Naive thymus-derived CD8-positive, alpha-beta T cell (primary cell): ENCODE measurements around the gene CCDC38. TPM values are rescaled to one million over a fixed set of nuclear protein-coding genes. Genes with fewer than 3 reads are reported as not detected.
"Not testable (repeated sequence)": the region's sequence is repeated elsewhere in the genome, so short reads cannot be mapped to it uniquely, and the experiment has no call there.

Experiments used
- ATAC-seq, 2 donors: fragments of 150-1000 bp; cut with Tn5 transposase in 1 of 2; sonication (Bioruptor Pico), chemical (Tn5 transposase) in 1 of 2; 1 replicate in 1 of 2; 2 replicates in 1 of 2; pipeline ENCODE4 v1.10.0; 2021; ENCODE audit warnings: mild to moderate bottlenecking in 2 of 2, moderate library complexity in 2 of 2
- POLR2A ChIA-PET: fragments of 350-600 bp; sonication (Branson Sonifier 250); formaldehyde crosslinking; loops from one replicate; lab custom pipeline; 2021; ENCODE audit warnings: antibody characterized with exemption; lab: Charles Lee
- DNase-seq, 10 donors: peaks; one replicate each; pipeline versions ENCODE4 v3.0.0 to v3.0.0-alpha.2; 2020 to 2022
- H3K27ac Mint-ChIP-seq, 10 donors: one replicate each; pipeline ENCODE4 v1.8.0; 2020 to 2022; ENCODE audit warnings: mild to moderate bottlenecking in 10 of 10, mixed read lengths in 10 of 10, moderate library complexity in 4 of 10, inconsistent platforms in 1 of 10
- H3K27me3 Mint-ChIP-seq, 5 donors: one replicate each; pipeline ENCODE4 v1.8.0; 2021 to 2022; ENCODE audit warnings: mixed read lengths in 5 of 5
- H3K36me3 Mint-ChIP-seq, 3 donors: one replicate each; pipeline ENCODE4 v1.8.0; 2020 to 2022; ENCODE audit warnings: mixed read lengths in 3 of 3, mild to moderate bottlenecking in 2 of 3, inconsistent platforms in 1 of 3
- H3K4me1 Mint-ChIP-seq, 4 donors: one replicate each; pipeline ENCODE4 v1.8.0; 2021 to 2022; ENCODE audit warnings: mixed read lengths in 4 of 4
- H3K4me3 Mint-ChIP-seq, 10 donors: one replicate each; pipeline ENCODE4 v1.8.0; 2020 to 2022; ENCODE audit warnings: mild to moderate bottlenecking in 10 of 10, mixed read lengths in 10 of 10, moderate library complexity in 6 of 10, inconsistent platforms in 1 of 10
- H3K9me3 Mint-ChIP-seq, 9 donors: one replicate each; pipeline ENCODE4 v1.8.0; 2020 to 2022; ENCODE audit warnings: mixed read lengths in 9 of 9, mild to moderate bottlenecking in 3 of 9, inconsistent platforms in 1 of 9, moderate library complexity in 1 of 9
- polyA plus RNA-seq, 3 donors: library from polyadenylated mRNA; unstranded; fragments of 300-500 nt; fragmentation: Illumina TruSeq; gene quantifications; one replicate each; pipeline ENCODE4 v1.2.3, GENCODE V29; 2021
- total RNA-seq, 8 experiments: library from RNA in 2 of 8; stranded (reverse) in 2 of 8; gene quantifications; one replicate each; pipeline ENCODE4 v1.2.3 and lab custom pipeline; 2021 to 2026

CCDC38 gene
- total and polyA plus RNA-seq, 5 experiments from 2014 or later, result 0.39 to 0.88 TPM; not detected in 3

DNA sequence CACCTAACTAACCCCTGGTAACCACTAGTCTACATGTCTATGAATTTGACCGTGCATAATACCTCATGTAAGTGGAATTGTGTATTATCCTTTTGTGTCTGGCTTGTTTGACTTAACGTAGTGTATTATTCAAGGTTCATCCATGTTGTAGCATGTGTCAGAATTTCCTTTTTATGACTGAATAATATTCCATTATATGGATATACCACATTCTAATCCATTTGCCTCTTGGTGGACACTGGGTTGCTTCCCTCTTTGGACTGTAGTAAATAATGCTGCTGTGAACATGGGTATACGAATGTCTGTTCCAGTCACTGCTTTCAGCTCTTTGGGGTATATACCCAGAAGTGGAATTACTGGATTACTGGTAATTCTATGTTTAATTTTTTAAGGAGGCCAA is 80.4 kb downstream of the CCDC38 start:
- DNase-seq (no peak), ATAC-seq (no peak)
- POLR2A ChIA-PET, result no interaction called here
- Mint-ChIP-seq H3K4me3 (no peak overlapping the region), H3K9me3 (no peaks in the 10 kb centered on the region), H3K27me3 (peaks cover 0 to 5% (median 2%) of the 10 kb centered on the region in 5 donors), H3K36me3 (peaks cover 0 to 51% (median 21%) of the 10 kb centered on the region in 3 donors), H3K4me1 (peaks cover 12 to 28% (median 21%) of the 10 kb centered on the region in 4 donors), H3K27ac (no peak overlapping the region)

DNA sequence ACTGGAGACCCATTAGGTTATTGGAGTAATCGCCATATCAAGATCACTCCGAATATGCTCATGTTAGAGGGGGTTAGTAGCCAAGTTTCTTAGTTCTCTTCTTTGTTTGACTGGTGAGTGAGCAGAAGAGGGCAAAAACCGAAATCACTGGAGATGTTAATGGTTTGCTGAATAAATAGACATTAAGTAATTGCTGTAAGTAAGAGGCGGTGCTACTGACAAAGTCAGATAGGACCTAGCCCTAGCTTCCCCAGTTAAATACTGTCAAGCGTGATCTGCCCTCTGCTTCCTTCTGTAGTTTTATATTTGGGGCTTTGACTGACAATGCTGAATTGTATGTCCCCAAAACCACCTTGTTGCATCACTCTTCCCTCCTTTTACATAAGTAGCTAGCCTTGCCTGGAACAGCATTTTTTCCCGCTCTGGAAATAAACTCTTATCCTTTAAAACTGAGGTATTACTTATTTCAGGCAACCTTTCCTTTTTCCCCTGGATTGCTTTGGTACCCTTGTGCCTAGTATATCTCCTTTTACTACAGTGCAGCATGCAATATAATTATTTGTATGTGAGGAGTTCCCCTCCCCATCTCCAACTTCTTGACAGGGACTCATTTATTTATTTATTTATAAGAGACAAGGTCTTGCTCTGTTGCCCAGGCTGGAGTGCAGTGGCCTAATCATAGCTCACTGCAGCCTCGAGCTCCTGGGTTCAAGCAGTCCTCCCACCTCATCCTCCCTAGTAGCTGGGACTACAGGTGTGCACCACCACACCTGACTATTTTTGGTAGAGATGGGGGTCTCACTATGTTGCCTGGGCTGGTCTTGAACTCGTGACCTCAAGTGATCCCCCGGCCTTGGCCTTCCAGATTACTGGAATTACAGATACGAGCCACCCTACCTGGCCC is 82.2 kb downstream of the CCDC38 start:
- Mint-ChIP-seq H3K27ac (peak overlapping the region in 4 of 10 donors; percentile 24 to 62 (median 58)), H3K4me1 (peaks cover 12 to 28% (median 21%) of the 10 kb centered on the region in 4 donors)

DNA sequence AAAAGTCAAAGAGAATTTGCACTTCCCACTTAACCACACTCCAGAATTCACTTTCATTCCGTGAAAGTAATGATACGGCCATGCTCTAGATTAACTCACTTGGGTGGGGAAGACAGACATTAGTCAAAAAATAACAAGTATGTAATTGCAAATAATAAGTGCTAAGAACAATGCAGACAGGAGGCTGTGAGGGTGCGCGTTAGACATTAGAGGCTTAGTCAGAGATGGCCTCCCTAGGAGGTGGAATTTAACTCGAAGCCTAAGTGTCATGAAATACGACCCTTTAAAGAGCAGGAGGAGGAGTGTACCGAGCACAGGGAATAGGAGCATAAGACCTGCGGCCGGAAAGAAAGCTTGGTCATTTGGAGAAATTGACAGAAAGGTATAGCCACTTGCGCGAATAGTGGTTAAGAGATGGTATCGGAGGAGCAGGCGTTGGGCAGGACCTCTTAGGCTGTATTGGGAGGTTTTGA is 83.0 kb downstream of the CCDC38 start:
- H3K36me3 Mint-ChIP-seq, result peaks cover 0 to 33% (median 21%) of the 10 kb centered on the region in 3 donors
- peaks cover 16 to 31% (median 22%) of the 10 kb centered on the region in 4 donors for H3K4me1 Mint-ChIP-seq
- no peaks in the 10 kb centered on the region for H3K9me3 Mint-ChIP-seq
- ATAC-seq (peak; percentile 3 to 7), DNase-seq (peak in 1 of 10 donors; percentile 4)
- peaks cover 0 to 9% (median 3%) of the 10 kb centered on the region in 5 donors for H3K27me3 Mint-ChIP-seq
- H3K4me3 Mint-ChIP-seq, result no peak overlapping the region
- POLR2A ChIA-PET, result interaction anchor here (0.6 to 2.2 kb wide), 4 partner anchors 84 to 1740 kb away, joined by 3 to 9 read pairs (median 4); partner anchors contain the start of genes AMDHD1, CCDC38 and LTA4H
- H3K27ac Mint-ChIP-seq, result no peak overlapping the region

More for the DNA sequence above, 82.2 kb downstream of the CCDC38 start:
- no peaks in the 10 kb centered on the region for H3K9me3 Mint-ChIP-seq
- H3K27me3 Mint-ChIP-seq, result peaks cover 0 to 5% (median 2%) of the 10 kb centered on the region in 5 donors
- peak overlapping the region in 5 of 10 donors; percentile 30 to 71 (median 45) for H3K4me3 Mint-ChIP-seq
- POLR2A ChIA-PET, result interaction anchor here (2.2 kb wide), 1 partner anchor 83 kb away, joined by 9 read pairs; the partner anchor contains the start of genes AMDHD1 and CCDC38
- no peak for ATAC-seq
- DNase-seq, result no peak
- H3K36me3 Mint-ChIP-seq, result peaks cover 0 to 41% (median 21%) of the 10 kb centered on the region in 3 donors

DNA sequence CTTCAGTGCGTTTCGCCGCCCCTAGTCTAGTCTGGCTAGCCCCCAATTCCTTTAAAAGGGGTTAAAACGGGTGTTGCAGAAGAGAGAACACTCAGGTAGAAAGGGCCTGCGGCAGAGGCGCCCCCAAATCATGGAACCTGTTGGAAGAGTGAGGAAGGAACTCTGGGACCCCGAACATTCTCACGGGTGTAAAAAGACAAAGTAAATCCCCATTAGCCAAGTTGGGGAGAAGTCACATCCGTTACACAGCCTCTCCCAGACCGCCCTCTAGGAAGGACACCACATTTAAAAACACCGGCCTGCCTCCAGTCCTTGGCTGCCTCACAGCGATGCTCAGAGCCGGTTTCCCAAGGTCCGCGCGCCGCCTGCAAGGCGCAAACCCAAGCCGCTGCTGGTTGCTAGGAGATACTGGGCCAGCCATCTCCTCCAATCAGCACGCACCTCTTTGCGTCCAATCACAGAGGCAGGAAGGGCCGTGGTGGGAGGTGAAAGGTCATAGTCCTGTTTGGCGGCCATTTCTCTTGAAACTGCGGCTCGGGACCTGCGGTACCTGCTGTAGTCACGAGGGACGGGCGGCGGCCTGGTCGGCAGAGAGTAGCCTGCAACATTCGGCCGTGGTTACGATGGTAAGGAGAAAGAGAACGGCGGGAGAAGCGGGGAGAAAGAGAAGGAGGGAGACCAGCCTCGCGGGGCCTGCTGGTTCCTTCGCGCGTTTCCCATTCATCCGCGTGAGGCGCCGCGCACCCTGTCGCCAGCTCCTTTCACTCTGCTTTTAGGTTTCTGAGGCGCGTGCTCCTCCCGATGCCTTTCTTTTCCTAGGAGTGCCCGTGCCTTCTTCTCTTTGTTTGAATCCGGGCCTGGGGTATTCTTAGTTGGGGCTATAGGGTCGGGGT is 83.7 kb downstream of the CCDC38 start, which contains the start of gene SNRPF:
TSS of gene SNRPF (plus strand) at position 502 of the 893 bp plus-strand sequence. CDS start at position 624, 122 bp downstream.
- Mint-ChIP-seq H3K27ac (peak within 1 kb of the TSS in 4 of 10 donors; percentile 7 to 48 (median 24)), H3K9me3 (no peaks in the 10 kb centered on the region), H3K27me3 (peaks cover 0 to 11% (median 3%) of the 10 kb centered on the region in 5 donors), H3K36me3 (peaks cover 0 to 27% (median 21%) of the 10 kb centered on the region in 3 donors), H3K4me3 (no peak within 1 kb of the TSS), H3K4me1 (peaks cover 13 to 27% (median 19%) of the 10 kb centered on the region in 4 donors)
- POLR2A ChIA-PET, result interaction anchor here (0.6 to 2.2 kb wide), 4 partner anchors 84 to 1739 kb away, joined by 3 to 9 read pairs (median 4); partner anchors contain the start of genes AMDHD1, CCDC38 and LTA4H
- DNase-seq (peak; percentile 79 to 98 (median 94)), ATAC-seq (peak; percentile 90 to 93)

DNA sequence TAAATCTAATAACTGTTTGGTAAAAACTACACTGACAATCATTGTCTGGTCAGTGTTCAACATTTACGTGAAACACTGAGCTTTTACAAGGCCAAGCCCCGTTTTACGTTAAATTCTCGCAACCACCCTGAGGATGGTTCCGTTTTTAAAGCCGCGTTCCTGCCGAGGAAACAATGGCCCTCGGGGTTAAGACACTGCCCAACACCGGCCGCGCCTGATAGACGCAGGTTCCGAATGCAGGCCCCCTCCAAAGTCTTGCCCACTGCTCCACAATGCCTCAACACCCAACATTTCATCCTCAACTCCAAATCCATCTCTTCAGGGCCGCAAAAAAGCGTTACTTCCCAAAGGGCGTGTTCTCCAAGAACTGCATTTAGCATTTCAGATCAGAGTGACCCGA is 84.6 kb downstream of the CCDC38 start:
- Mint-ChIP-seq H3K4me1 (peaks cover 6 to 21% (median 13%) of the 10 kb centered on the region in 4 donors), H3K27me3 (peaks cover 0 to 14% (median 3%) of the 10 kb centered on the region in 5 donors), H3K4me3 (no peak overlapping the region), H3K36me3 (peaks cover 0 to 19% (median 16%) of the 10 kb centered on the region in 3 donors), H3K9me3 (no peaks in the 10 kb centered on the region), H3K27ac (peak overlapping the region in 4 of 10 donors; percentile 7 to 48 (median 24))
- POLR2A ChIA-PET, result no interaction called here
- no peak for DNase-seq
- no peak for ATAC-seq

DNA sequence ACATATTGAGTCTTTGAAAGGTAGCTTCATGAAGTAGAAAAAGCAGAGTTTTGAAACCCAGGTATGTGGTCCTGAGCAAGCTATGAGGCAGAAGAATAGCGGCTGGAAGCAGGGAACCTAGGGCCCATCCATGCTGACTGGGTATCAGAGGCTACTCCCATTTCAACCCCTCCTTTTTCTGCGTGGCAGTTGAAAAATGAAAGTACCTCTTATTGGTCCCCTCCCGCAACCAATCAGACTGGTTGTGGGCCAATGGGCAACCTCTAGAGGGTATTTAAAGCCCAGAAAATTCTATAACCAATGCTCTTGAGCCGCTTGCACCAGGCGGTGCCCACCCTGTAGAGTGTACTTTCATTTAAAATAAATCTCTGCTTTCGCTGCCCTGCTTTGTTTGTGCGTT is 85.3 kb downstream of the CCDC38 start:
- no peaks in the 10 kb centered on the region for H3K9me3 Mint-ChIP-seq
- DNase-seq (no peak), ATAC-seq (no peak)
- no peak overlapping the region for H3K27ac Mint-ChIP-seq
- H3K27me3 Mint-ChIP-seq, result peaks cover 0 to 14% (median 3%) of the 10 kb centered on the region in 5 donors
- H3K4me1 Mint-ChIP-seq, result peaks cover 7 to 19% (median 15%) of the 10 kb centered on the region in 4 donors
- H3K36me3 Mint-ChIP-seq, result peaks cover 0 to 13% (median 10%) of the 10 kb centered on the region in 3 donors
- H3K4me3 Mint-ChIP-seq, result peak overlapping the region in 2 of 10 donors; percentile 31 to 35
- POLR2A ChIA-PET, result no interaction called here

DNA sequence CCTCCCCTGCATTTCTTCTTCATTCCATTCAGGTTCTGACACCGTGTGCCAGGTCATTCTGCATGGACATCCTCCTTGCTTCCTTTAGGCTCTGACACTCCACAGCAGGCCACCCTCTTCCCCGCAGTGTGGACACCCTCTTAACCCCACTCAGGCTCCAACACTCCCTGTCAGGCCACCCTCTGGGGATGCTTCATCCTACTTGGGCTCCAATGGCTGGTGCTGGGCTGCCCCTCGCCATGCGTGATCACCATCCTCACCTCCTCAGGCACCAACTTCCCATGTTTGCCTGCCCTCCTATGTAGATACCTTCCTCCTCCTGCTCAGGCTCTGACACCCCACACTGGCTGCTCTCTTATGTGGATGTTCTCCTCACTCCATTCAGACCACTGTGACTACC is 90.3 kb downstream of the CCDC38 start:
- Mint-ChIP-seq H3K27ac (no peak overlapping the region), H3K27me3 (peaks cover 5 to 20% (median 8%) of the 10 kb centered on the region in 5 donors), H3K36me3 (no peaks in the 10 kb centered on the region), H3K4me3 (no peak overlapping the region), H3K4me1 (peaks cover 6 to 15% (median 10%) of the 10 kb centered on the region in 4 donors), H3K9me3 (no peaks in the 10 kb centered on the region)
- ATAC-seq (no peak), DNase-seq (no peak)
- POLR2A ChIA-PET, result no interaction called here

DNA sequence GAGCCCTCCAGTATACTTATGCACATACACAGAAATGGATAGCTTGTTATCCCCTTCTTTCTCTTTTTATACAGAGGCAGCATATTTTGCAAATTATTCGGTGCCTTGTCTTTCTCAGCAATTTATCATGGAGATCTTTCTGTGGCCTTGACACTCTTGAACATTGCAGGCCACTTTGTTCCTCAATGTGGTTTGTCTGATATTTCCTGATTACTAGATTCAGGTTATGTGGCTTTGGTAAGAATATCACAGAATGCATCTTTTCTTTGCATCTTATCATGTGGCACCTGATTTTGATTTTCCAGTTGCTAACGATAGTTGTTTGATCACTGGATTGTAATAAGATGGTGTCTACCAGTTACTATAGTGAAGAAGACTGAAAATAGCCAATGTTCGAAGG is 90.8 kb downstream of the CCDC38 start:
- no peak for DNase-seq
- POLR2A ChIA-PET, result no interaction called here
- Mint-ChIP-seq H3K36me3 (no peaks in the 10 kb centered on the region), H3K27ac (peak overlapping the region in 1 of 10 donors; percentile 54), H3K4me1 (peaks cover 6 to 15% (median 10%) of the 10 kb centered on the region in 4 donors), H3K27me3 (peaks cover 8 to 24% (median 8%) of the 10 kb centered on the region in 5 donors), H3K4me3 (no peak overlapping the region), H3K9me3 (no peaks in the 10 kb centered on the region)
- no peak for ATAC-seq

DNA sequence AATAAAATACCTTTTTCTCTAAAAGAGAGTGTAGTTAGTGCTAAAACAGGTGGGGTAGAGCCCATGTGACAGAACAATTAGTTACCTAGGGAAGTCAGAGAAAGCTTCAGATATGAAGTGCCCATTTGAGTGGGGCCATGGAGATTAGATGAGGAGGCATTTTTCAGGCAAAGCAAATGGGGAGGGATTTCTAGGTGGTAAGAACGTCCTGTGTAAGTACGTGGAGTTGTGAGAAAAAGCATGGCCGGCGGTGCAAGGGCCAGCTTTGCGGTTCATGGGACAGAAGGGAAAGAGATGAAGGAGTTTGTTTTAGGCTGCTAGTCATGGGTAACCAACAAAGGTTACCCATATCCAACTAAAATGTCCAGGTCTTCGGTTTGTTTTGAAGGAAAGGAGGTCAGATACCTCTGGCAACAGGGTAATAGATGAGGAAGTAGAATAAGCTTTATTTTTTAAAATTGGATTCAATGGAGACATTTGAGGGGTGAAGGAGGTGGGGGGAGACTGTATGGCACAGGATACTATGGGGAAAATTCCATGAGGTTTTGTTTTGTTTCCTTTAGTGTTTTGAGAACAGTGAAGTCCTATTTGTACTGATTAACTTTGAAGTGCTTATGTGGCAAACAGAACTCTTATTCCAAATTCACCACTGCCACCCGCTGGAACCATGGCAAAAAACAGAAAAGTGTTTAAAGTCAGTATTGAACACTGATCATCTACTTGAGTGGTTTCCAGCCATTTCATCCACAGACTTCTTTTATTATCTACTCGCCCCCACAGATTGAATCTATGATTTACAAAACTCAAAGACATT is 93.6 kb downstream of the CCDC38 start:
- POLR2A ChIA-PET, result no interaction called here
- Mint-ChIP-seq H3K36me3 (no peaks in the 10 kb centered on the region), H3K27me3 (peaks cover 3 to 35% (median 22%) of the 10 kb centered on the region in 5 donors), H3K4me1 (peaks cover 0 to 15% (median 7%) of the 10 kb centered on the region in 4 donors), H3K9me3 (no peaks in the 10 kb centered on the region), H3K4me3 (no peak overlapping the region), H3K27ac (no peak overlapping the region)
- ATAC-seq (no peak), DNase-seq (no peak)

DNA sequence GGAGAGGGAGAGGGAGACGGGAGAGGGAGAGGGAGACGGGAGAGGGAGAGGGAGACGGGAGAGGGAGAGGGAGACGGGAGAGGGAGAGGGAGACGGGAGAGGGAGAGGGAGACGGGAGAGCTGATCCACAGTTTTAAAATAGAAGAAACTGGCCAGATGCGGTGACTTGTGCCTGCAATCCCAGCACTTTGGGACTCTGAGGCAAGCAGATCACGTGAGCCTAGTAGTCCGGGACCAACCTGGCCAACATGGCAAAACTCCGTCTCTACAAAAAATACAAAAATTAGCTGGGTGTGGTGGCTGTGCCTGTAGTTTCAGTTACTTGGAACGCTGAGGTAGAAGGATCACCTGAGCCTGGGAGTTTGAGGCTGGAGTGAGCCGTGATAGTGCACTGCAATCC is 100.0 kb downstream of the CCDC38 start:
- ATAC-seq, H3K4me3 Mint-ChIP-seq, H3K27ac Mint-ChIP-seq, POLR2A ChIA-PET, DNase-seq, H3K9me3 Mint-ChIP-seq, H3K36me3 Mint-ChIP-seq, H3K4me1 Mint-ChIP-seq: not testable (repeated sequence)
- peaks cover 3 to 29% (median 25%) of the 10 kb centered on the region in 5 donors for H3K27me3 Mint-ChIP-seq

DNA sequence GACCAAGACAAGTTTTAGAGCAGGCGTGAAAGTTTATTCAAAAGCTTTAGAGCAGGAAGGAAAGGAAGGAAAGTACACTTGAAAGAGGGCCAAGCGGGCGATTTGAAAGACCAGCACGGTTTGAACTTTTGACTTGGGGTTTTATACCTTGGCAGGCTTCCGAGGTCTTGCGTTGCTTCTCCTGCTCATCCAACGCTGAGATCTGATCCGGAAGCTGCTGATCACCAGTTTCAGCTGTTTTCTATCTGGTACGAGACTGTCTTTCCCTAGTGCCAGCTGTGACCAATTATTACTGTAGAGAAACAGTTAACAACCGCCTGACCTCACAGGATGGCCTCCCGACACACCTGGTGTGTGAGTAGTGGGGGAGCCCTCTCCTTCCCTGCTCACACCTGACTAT is 104.3 kb downstream of the CCDC38 start:
- Mint-ChIP-seq H3K9me3 (peaks cover 0 to 1% (median 0%) of the 10 kb centered on the region in 9 donors), H3K4me3 (peak overlapping the region in 4 of 10 donors; percentile 12 to 67 (median 44)), H3K27ac (peak overlapping the region in 2 of 10 donors; percentile 8 to 75), H3K27me3 (peaks cover 3 to 16% (median 9%) of the 10 kb centered on the region in 5 donors), H3K36me3 (no peaks in the 10 kb centered on the region), H3K4me1 (peaks cover 4 to 8% (median 6%) of the 10 kb centered on the region in 4 donors)
- ATAC-seq, result peak in 1 of 2 donors; percentile 62
- POLR2A ChIA-PET, result no interaction called here
- peak in 1 of 10 donors; percentile 9 for DNase-seq
